ENCODE measurements around the gene DSTN.

The DSTN gene

DNA sequence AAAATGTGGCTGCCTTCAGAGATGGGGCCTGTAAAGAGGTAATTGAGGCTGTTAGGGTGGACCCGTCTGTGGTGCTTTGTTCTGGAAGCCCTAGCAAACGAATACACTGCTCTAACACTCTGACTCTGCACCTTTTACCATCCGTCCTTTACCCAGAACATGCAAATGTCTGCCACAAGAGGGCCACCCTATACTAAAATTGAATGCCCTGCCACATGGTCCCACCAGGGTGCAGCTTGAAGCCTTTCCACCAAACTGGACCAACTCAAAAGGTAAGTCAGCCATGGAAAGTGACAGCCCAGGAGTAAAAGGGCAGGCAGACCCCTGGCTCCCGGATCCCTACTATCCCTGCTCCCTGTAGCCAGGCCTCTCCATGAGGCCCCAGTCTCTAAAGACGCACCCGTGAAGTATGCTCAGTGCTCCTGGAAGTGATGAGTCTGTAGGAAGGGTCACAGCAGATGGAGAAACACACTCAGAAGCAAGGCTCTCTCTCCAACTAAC is 32.9 kb upstream of the DSTN start:
- no peak overlapping the region for H3K4me3 ChIP-seq (replicated peaks in 1 of 2; ENCODE audit: low read depth in 2 of 2, low read length in 2 of 2)
- peak; percentile 85 to 86 for DNase-seq (ENCODE audit: low read depth in 2 of 2)
- TF ChIP-seq CTCF (IDR thresholded peaks at IDR 0.05; ENCODE audit: low read depth, low read length), result peak; percentile 96

DNA sequence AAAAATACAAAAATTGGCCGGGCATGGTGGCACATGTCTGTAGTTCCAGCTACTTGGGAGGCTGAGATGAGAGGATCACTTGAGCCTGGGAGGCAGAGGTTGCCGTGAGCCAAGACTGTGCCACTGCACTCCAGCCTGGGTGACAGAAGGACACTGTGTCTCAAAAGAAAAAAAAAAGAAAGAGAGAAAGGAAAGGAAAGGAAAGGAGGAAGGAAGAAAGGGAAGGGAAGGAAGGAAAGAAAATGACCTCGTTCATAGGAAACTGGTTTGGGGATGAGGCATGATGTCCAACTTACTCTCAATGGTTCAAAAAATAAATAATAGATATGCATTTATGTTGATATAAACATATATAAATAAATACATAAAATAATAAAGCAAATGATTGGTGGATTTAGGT is 31.9 kb upstream of the DSTN start:
- TF ChIP-seq CTCF (IDR thresholded peaks at IDR 0.05; ENCODE audit: low read depth, low read length), result no peak
- DNase-seq (ENCODE audit: low read depth in 2 of 2), result no peak
- no peak overlapping the region for H3K4me3 ChIP-seq (replicated peaks in 1 of 2; ENCODE audit: low read depth in 2 of 2, low read length in 2 of 2)

- no peak overlapping the region for H3K4me3 ChIP-seq (replicated peaks in 1 of 2; ENCODE audit: low read depth in 2 of 2, low read length in 2 of 2)
- no peak for TF ChIP-seq CTCF (IDR thresholded peaks at IDR 0.05; ENCODE audit: low read depth, low read length)
- DNase-seq (ENCODE audit: low read depth in 2 of 2), result no peak
These were observed 31.2 kb upstream of the DSTN start for GRCh38 chr20:17538517-17539170.

DNA sequence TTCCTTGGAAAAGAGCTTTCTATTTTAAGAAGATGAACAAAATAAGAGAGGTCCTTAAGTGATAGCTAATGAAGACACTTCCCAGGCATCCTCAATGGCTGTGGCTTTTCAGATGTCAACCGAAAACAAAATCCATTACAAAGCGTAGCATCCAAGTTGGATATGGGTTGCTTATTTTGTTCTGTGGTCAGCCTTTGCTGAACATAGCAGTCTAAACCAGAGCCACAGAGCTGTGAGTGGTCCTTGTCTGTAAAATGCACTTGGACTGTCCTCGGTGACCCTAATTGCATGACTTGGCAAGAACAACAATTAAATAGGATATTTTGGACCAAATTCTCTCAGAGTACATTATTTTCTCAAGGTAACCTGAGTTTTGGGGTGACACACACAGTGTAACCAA is 28.3 kb upstream of the DSTN start:
- no peak for TF ChIP-seq CTCF (IDR thresholded peaks at IDR 0.05; ENCODE audit: low read depth, low read length)
- no peak overlapping the region for H3K4me3 ChIP-seq (replicated peaks in 1 of 2; ENCODE audit: low read depth in 2 of 2, low read length in 2 of 2)
- DNase-seq (ENCODE audit: low read depth in 2 of 2), result no peak

DNA sequence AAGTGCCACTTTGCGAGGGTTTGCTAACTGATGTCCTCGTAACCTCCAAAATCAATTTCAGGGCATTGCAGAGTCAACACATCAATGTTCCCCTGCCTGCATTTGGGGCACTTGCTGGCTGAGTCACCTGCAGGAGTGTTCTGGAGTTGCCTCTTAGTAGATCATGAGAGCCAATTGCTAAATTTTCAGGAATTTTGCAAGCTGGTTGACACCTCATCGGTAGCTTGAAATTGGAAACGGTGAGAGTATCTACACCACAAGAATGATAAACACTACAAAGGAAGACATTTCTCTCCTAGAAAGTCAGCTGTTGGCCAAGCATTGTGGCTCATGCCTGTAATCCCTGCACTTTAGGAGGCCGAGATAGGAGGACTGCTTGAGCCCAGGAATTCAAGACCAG is 27.9 kb upstream of the DSTN start:
- no peak for TF ChIP-seq CTCF (IDR thresholded peaks at IDR 0.05; ENCODE audit: low read depth, low read length)
- peak; percentile 24 to 81 for DNase-seq (ENCODE audit: low read depth in 2 of 2)
- H3K4me3 ChIP-seq (replicated peaks in 1 of 2; ENCODE audit: low read depth in 2 of 2, low read length in 2 of 2), result no peak overlapping the region

GRCh38 chr20:17542481-17542880 is 27.4 kb upstream of the DSTN start:
- no peak for TF ChIP-seq CTCF (IDR thresholded peaks at IDR 0.05; ENCODE audit: low read depth, low read length)
- no peak overlapping the region for H3K4me3 ChIP-seq (replicated peaks in 1 of 2; ENCODE audit: low read depth in 2 of 2, low read length in 2 of 2)
- no peak for DNase-seq (ENCODE audit: low read depth in 2 of 2)

DNA sequence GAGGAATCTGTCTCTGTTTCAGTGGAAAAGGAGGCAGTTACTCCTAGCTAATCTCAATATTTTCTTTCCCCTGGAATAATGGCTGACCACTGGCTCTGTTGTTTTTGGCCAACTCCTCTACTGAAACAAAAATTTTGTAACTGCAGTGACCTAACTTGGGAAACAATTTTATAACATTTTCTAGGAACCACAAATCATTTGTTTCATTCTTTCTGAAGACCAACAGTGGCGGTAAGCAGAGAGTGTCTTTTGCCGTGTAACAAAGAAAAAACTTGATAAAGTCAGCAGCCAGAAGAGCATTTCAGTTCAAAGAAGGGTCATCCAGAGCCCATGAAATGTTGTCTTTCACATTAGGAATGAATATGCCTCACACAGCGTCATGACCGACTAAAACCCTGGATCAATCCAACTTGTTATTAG is 26.9 kb upstream of the DSTN start:
- H3K4me3 ChIP-seq (replicated peaks in 1 of 2; ENCODE audit: low read depth in 2 of 2, low read length in 2 of 2), result peak overlapping the region in 1 of 2 donors; percentile 29
- peak; percentile 77 to 90 for DNase-seq (ENCODE audit: low read depth in 2 of 2)
- no peak for TF ChIP-seq CTCF (IDR thresholded peaks at IDR 0.05; ENCODE audit: low read depth, low read length)
